Superior temporal gyrus (tissue), 1 donor: ENCODE measurements around the gene DSCAML1.
"Not testable (repeated sequence)": the region's sequence is repeated elsewhere in the genome, so short reads cannot be mapped to it uniquely, and the experiment has no call there.

Experiments
- DNase-seq: peaks from one replicate; pipeline ENCODE4 v3.0.0-alpha.2; 2016; ENCODE audit errors: extremely low spot score

The DSCAML1 gene

GRCh38 chr11:117410861-117411710, 385.9 kb downstream of the DSCAML1 start:
- no peak for DNase-seq

- no peak for DNase-seq
Observed at GRCh38 chr11:117410238-117410637, 386.8 kb downstream of the DSCAML1 start.

GRCh38 chr11:117409511-117409910, 387.5 kb downstream of the DSCAML1 start:
- DNase-seq: no peak

- DNase-seq: no peak
Observed at GRCh38 chr11:117408356-117408755, 388.7 kb downstream of the DSCAML1 start.

- no peak for DNase-seq
Observed at GRCh38 chr11:117407016-117407415, 390.0 kb downstream of the DSCAML1 start.

GRCh38 chr11:117405898-117406297, 391.1 kb downstream of the DSCAML1 start:
- DNase-seq: not testable (repeated sequence)

- not testable (repeated sequence) for DNase-seq
Observed at GRCh38 chr11:117399100-117399840, 397.7 kb downstream of the DSCAML1 start.

GRCh38 chr11:117398618-117399017, 398.4 kb downstream of the DSCAML1 start:
- not testable (repeated sequence) for DNase-seq

GRCh38 chr11:117396970-117397369, 400.0 kb downstream of the DSCAML1 start:
- DNase-seq: no peak

GRCh38 chr11:117395476-117395875, 401.5 kb downstream of the DSCAML1 start:
- no peak for DNase-seq

GRCh38 chr11:117394221-117394925, 402.6 kb downstream of the DSCAML1 start:
- DNase-seq: no peak

GRCh38 chr11:117392979-117393378, 404.0 kb downstream of the DSCAML1 start:
- DNase-seq: no peak

GRCh38 chr11:117392001-117392690, 404.9 kb downstream of the DSCAML1 start:
- no peak for DNase-seq

- DNase-seq: no peak
Observed at GRCh38 chr11:117391181-117391580, 405.8 kb downstream of the DSCAML1 start.

GRCh38 chr11:117390743-117391142, 406.3 kb downstream of the DSCAML1 start:
- no peak for DNase-seq

GRCh38 chr11:117387992-117388755, 408.8 kb downstream of the DSCAML1 start:
- DNase-seq: no peak

GRCh38 chr11:117385906-117386305, 411.1 kb downstream of the DSCAML1 start:
- DNase-seq: no peak

GRCh38 chr11:117385471-117385870, 411.5 kb downstream of the DSCAML1 start:
- no peak for DNase-seq

GRCh38 chr11:117384045-117384444, 413.0 kb downstream of the DSCAML1 start:
- no peak for DNase-seq

- no peak for DNase-seq
Observed at GRCh38 chr11:117382746-117383145, 414.3 kb downstream of the DSCAML1 start.
